Activated CD8-positive, alpha-beta memory T cell treated with anti-CD3 and anti-CD28 coated beads, Interleukin-2, amount 50 U/mL, for 1 hour (primary cell): Measurements from ENCODE around the gene OR8K3.

ENCODE experiments used
- DNase-seq: peaks from one replicate; pipeline ENCODE4 v3.0.0-alpha.2; 2020; ENCODE audit errors: extremely low read depth

Gene OR8K3

DNA sequence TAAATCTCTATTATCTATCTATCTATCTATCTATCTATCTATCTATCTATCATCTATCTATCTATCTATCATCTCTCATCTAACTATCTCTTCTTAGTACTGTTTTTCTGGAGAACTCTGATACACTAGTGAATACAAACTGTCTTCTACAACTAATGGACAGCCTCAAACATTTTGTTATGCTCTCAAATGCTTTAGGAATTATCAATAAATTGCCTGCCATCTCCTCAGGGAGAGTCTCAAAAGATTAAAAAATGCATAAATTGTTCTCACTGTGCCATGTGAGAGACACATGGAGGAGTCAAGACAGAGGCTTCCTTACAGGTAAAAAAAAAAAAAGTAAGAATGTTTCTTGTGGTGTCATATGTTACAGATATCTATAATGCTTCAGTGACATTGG is at the start of gene OR8K3:
OR8K3 (plus strand) TSS at position 301 of the 400 bp plus-strand sequence. CDS start 3,163 bp downstream, outside the sequence.
- DNase-seq: no peak

DNA sequence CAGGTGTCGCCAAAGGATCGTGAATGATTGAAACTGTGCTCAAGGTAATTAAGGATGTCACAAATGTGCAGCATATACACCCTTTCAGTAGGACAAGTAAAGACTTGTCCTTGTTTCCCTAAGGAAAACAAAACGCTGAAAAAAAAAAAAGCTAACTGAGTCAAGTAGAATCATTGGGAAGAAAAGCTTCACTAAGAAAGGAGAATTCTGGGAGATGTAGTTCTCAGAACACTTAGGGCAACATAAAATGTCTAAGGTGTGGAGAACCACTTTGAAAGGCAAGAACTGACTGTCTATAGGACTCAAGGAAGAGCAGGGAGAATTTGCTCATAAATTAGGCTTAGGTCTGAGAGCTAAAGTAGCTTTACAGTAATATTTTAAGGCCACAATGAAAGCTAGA is 43.9 kb upstream of the OR8K3 start:
- DNase-seq: no peak

DNA sequence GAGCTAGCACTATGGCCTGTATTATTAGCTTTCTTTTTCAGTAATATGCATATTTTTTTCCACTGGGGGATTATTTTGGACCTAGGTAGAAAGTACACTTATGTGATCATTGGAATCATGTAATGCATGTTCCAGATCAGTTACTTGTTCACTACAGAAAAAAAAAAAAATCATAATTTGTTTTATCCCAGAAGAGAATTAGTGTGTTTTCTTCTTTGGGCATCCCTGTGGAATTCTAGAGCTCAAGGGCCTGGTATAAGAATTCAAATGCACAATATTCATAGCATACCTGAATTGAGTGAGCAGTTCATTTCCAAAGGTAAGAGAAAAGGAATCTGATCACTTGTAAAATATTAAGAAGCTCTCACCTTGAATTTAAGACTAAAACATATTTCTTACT is 41.1 kb upstream of the OR8K3 start, which contains the start of gene OR5T1:
OR5T1 (plus strand) TSS at position 301 of the 400 bp plus-strand sequence. CDS start 1,485 bp downstream, outside the sequence.
- DNase-seq: no peak

DNA sequence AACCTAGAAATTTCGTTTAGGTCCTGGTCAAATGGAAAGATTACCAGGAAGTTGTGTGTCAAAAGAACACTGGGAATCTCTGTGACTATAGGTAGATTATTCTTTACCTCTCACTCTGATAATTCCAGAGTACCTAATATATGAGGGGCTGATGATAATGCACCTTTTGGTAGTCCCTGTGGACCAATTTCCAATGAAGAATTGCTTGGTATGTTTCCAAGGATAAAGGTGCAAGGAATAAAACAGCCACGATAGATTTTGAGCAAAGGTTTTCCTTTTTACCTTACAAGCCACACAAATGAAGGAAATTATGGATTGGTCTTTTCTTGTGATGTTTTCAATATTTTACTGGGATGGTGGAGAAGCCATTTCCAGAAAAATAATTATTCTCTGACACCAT is 22.8 kb upstream of the OR8K3 start, which contains the start of gene OR8H1:
OR8H1 (minus strand) TSS at position 101 of the 400 bp plus-strand sequence. CDS start 1,192 bp downstream, outside the sequence.
- DNase-seq: no peak

DNA sequence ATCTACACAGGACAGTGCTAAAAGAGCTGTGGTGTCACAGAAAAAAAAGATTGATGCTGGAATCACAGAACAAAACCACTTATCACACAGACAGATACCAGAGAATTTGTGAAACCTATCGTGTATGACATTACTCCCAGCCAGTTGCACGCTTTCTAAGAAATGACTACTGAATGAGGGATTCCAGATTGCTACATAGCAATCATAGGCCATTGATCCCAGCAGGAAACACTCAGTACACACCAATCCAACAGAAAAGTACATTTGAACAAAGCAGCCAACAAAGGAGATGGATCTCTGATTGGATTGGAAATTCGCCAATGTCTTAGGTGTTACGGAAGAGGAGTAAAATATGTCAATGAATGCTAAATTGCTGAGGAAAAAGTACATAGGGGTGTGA is 18.0 kb upstream of the OR8K3 start:
- no peak for DNase-seq

DNA sequence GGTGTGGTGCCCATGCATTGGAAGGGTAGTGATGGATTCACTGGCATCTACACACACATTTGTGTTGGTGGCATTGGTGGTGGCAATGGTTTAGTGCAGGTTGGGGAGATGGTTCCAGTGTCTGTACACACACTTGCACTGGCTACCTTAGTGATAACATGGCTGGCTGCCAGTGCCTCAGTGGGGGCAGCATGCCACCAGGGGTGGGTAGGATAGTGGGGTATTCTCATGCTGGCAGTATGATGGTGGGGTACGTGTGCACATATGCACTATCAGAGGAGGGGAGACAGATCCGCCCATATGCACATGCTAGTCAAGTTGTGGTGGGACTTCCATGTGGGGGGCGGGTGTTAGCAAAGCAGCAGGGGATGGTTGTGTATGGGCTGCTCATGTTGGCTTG is 7.1 kb upstream of the OR8K3 start:
- DNase-seq: no peak

DNA sequence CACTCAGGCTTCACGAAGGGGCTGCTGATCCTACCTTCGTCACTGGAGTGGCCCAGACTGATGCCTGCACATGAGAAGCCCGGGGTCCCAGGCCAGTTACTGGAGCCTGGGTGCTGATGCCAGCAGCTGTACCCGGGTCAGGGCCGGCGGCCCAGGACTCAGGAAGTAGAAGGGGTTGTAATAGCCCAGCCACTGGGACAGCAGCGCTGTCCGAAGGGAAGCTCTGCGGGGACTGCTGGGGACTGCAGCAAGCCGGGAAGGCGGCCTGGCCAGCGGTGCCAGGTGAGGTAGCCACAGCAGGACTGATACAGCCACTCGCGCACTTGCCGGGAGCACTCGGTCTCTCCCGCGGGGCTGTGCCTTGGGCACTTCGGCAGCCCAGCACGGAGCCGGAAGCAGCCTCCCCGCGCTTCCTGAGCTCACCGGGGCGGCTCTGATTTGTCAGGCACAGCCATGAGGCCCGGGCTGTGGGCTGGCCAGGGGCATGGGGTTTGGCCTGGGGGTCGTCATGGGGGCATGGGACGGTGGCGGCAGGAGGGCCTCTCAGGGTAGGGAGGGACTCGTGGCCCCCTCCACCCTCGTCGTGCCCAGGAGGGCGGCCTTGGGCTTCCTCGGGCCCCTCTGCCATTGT is 17.0 kb downstream of the OR8K3 start:
- DNase-seq: no peak

DNA sequence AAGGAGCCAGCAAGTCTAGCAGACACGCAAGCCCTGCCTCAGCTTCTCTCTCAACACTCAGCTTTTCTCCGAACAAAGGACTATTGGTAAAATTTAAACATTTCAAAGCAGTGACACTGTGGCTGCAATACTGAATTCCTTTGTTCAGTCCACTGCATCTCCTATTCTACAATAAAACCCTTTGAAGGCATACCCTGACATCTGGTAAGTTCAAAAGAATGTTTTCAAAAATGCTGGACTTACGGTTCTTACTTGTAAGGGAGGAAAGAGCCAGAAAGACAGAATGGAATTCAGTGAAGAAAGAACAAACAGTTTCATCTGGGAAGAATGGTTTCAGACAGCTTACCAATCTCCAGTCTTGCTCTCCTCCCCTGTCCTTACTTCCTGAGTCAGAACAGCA is 18.2 kb downstream of the OR8K3 start:
- no peak for DNase-seq

DNA sequence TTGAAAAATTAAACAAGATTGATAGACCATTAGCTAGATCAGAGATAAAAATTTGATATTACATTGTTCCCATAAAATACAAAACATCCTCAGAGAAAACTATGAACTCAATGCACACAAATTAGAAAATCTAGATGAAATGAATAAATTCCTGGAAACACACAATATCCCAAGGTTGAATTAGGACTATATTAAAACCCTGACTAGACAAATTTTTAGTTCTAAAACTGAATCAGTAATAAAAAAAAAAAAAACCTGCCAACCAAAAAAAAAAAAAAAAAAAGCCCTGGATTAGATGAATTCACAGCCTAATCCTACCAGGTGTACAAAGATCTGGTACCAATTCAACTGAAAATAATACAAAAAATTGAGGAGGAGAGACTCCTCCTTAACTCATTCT is 25.3 kb downstream of the OR8K3 start:
- DNase-seq: no peak

DNA sequence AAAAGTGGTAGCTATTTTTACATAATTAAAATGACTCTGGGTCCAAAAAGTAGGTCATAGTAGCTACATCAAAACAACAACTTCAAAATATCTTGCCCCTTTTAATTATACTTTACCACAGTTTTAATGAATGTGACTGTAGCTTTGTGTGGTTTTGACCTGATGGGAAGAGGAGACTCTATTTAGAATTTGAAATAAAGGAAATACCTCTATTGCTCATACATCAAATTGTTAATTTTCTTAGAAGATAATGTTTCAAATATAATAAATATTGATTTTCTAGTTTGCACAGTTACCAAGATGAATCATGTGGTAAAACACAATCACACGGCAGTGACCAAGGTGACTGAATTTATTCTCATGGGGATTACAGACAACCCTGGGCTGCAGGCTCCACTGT is 30.8 kb downstream of the OR8K3 start, which contains the start of gene OR8K1:
OR8K1 (plus strand) TSS at position 301 of the 400 bp plus-strand sequence; CDS start at position 301, 0 bp downstream.
- DNase-seq: no peak

DNA sequence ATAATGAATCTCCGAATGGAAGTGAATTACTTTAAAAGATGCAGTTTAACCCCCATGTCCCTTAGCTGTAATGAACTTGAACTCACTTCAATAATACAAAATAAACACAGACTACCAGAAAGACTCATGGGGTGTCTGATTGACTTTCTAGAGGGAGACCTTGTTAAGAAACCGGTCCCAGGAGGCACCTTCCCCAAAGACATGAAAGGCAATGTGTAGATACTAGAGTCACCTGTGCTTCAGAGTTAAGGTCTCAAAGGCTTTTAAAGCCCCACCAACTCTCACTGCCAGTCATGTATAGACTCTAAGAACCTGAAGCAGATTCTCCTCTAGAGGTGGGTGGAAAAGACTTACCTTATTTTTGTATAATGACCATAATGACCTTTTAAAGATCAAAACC is 39.0 kb downstream of the OR8K3 start, which contains the start of gene OR8J1:
OR8J1 (plus strand) TSS at position 301 of the 400 bp plus-strand sequence. CDS start 5,956 bp downstream, outside the sequence.
- DNase-seq: no peak
